Loucy (cell line): ENCODE measurements around the gene OSBP.

Source experiments
- H2AFZ ChIP-seq: fragments of 200-600 bp; sonication (generic); 2 replicates; pipeline ENCODE4 v1.6.0; 2016; ENCODE audit warnings: antibody characterized with exemption, mild to moderate bottlenecking, low read length, moderate library complexity
- H3F3A ChIP-seq: fragments of 200-600 bp; 2 replicates; pipeline ENCODE4 v1.6.0; 2016; ENCODE audit warnings: antibody characterized with exemption, low read depth, mild to moderate bottlenecking
- H3K27me3 ChIP-seq: fragments of 200-600 bp; sonication (generic); 2 replicates; pipeline ENCODE4 v1.6.1; 2014; ENCODE audit warnings: low read length, mild to moderate bottlenecking; ENCODE audit not compliant: insufficient read depth, poor library complexity, severe bottlenecking
- H3K36me3 ChIP-seq: fragments of 200-600 bp; sonication (generic); 2 replicates; pipeline ENCODE4 v1.6.1; 2016; ENCODE audit warnings: low read length; ENCODE audit not compliant: insufficient read depth
- H3K4me1 ChIP-seq: fragments of 200-600 bp; sonication (generic); 2 replicates; pipeline ENCODE4 v1.5.1; 2014; ENCODE audit warnings: low read length, mild to moderate bottlenecking; ENCODE audit not compliant: insufficient read depth, poor library complexity, severe bottlenecking
- H3K4me2 ChIP-seq: fragments of 200-600 bp; sonication (generic); 2 replicates; pipeline ENCODE4 v1.6.0; 2014; ENCODE audit warnings: antibody characterized with exemption, low read length, low read depth, mild to moderate bottlenecking; ENCODE audit not compliant: poor library complexity, severe bottlenecking
- H3K4me3 ChIP-seq: fragments of 200-600 bp; sonication (generic); 2 replicates; pipeline ENCODE4 v1.5.1; 2014; ENCODE audit warnings: low read length, mild to moderate bottlenecking, mixed read lengths; ENCODE audit not compliant: poor library complexity, severe bottlenecking
- H3K79me2 ChIP-seq: fragments of 200-600 bp; sonication (generic); 2 replicates; pipeline ENCODE4 v1.6.1; 2014; ENCODE audit warnings: low read length; ENCODE audit not compliant: insufficient read depth
- H3K9ac ChIP-seq: fragments of 200-600 bp; sonication (generic); 2 replicates; pipeline ENCODE4 v1.6.0; 2014; ENCODE audit warnings: mild to moderate bottlenecking, low read depth, low read length, moderate library complexity; ENCODE audit not compliant: poor library complexity, severe bottlenecking
- H3K9me2 ChIP-seq: fragments of 200-600 bp; sonication (generic); replicated peaks from 2 replicates; pipeline ENCODE4 v1.6.1; 2016; ENCODE audit warnings: low read depth, low read length, mixed read lengths
- H3K9me3 ChIP-seq: fragments of 200-600 bp; sonication (generic); 2 replicates; pipeline ENCODE4 v1.6.1; 2014; ENCODE audit warnings: mild to moderate bottlenecking, antibody characterized with exemption, low read length, low read depth; ENCODE audit not compliant: insufficient read depth
- H4K20me1 ChIP-seq: fragments of 200-600 bp; sonication (generic); 2 replicates; pipeline ENCODE4 v1.6.0; 2014; ENCODE audit warnings: antibody characterized with exemption, low read length, mild to moderate bottlenecking; ENCODE audit not compliant: insufficient read depth, poor library complexity, severe bottlenecking
- CTCF ChIP-seq: fragments of 200-600 bp; sonication (generic); conservative IDR thresholded peaks from 2 replicates; pipeline ENCODE4 v1.5.1; 2014; ENCODE audit warnings: mild to moderate bottlenecking, antibody characterized with exemption, low read length
- EZH2phosphoT487 ChIP-seq: fragments of 200-600 bp; IDR thresholded peaks from 2 replicates; pipeline ENCODE4 v1.6.1; 2018; ENCODE audit warnings: antibody characterized with exemption, mild to moderate bottlenecking, moderate library complexity, borderline replicate concordance

The OSBP gene

GRCh38 chr11:59573216-59573615 is 42.4 kb downstream of the OSBP start:
- no peaks in the 10 kb centered on the region for H3K9me2 ChIP-seq
- no peak overlapping the region for H3K4me3 ChIP-seq
- no peaks in the 10 kb centered on the region for H3K4me1 ChIP-seq
- no peaks in the 10 kb centered on the region for H3K27me3 ChIP-seq
- peaks cover 39% of the 10 kb centered on the region; the same call in 1 of the 2 replicates for H3K36me3 ChIP-seq
- no peaks in the 10 kb centered on the region for H3K79me2 ChIP-seq
- H3K9ac ChIP-seq, result no peak overlapping the region
- no peaks in the 10 kb centered on the region for H4K20me1 ChIP-seq
- no peak overlapping the region for H2AFZ ChIP-seq
- TF ChIP-seq EZH2phosphoT487 (no peak), CTCF (no peak)
- no peak overlapping the region for H3K4me2 ChIP-seq
- H3F3A ChIP-seq, result no peaks in the 10 kb centered on the region
- no peaks in the 10 kb centered on the region for H3K9me3 ChIP-seq

GRCh38 chr11:59572091-59572490 is 43.5 kb downstream of the OSBP start:
- H3K9me2 ChIP-seq, result no peaks in the 10 kb centered on the region
- TF ChIP-seq CTCF (no peak), EZH2phosphoT487 (no peak)

GRCh38 chr11:59562292-59562691 is 53.3 kb downstream of the OSBP start:
- H4K20me1 ChIP-seq, result no peaks in the 10 kb centered on the region
- H3K9ac ChIP-seq, result no peak overlapping the region
- H3K4me1 ChIP-seq, result peaks cover 14% of the 10 kb centered on the region
- no peaks in the 10 kb centered on the region for H3K79me2 ChIP-seq
- no peaks in the 10 kb centered on the region for H3K9me2 ChIP-seq
- peaks cover 9% of the 10 kb centered on the region; the same call in 1 of the 2 replicates for H3F3A ChIP-seq
- no peaks in the 10 kb centered on the region for H3K36me3 ChIP-seq
- TF ChIP-seq EZH2phosphoT487 (no peak), CTCF (no peak)
- no peak overlapping the region for H3K4me2 ChIP-seq
- no peaks in the 10 kb centered on the region for H3K27me3 ChIP-seq
- no peaks in the 10 kb centered on the region for H3K9me3 ChIP-seq
- H3K4me3 ChIP-seq, result no peak overlapping the region
- no peak overlapping the region for H2AFZ ChIP-seq

More at GRCh38 chr11:59572091-59572490, 43.5 kb downstream of the OSBP start:
- Histone ChIP-seq H3K79me2 (no peaks in the 10 kb centered on the region), H3F3A (no peaks in the 10 kb centered on the region), H3K4me2 (no peak overlapping the region), H3K4me3 (no peak overlapping the region), H3K27me3 (no peaks in the 10 kb centered on the region), H4K20me1 (no peaks in the 10 kb centered on the region), H3K36me3 (peaks cover 28% of the 10 kb centered on the region; the same call in 1 of the 2 replicates), H3K4me1 (no peaks in the 10 kb centered on the region), H3K9ac (no peak overlapping the region), H3K9me3 (no peaks in the 10 kb centered on the region), H2AFZ (no peak overlapping the region)
